ENCODE measurements around the gene TMPRSS2.

DNA sequence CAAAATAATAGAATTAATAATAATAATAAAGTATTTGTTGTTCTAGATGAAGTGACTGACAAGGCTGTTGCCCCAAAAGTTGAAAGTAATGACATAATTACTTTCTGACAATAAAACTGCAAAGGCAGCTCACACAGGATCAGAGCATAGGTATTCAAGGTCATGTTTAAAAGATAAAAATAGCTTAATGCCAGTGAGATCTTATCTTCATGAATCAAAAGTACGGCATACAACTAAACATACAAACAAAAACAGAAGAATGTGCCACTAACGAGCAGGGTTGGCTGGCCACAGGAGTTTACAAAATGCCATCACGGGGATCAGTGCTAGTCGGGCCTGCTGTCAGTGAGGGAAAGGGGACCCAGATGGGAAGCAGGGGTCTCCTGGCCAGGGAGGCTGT, 22.4 kb upstream of the TMPRSS2 start:
- TF ChIP-seq, protein P1, sequence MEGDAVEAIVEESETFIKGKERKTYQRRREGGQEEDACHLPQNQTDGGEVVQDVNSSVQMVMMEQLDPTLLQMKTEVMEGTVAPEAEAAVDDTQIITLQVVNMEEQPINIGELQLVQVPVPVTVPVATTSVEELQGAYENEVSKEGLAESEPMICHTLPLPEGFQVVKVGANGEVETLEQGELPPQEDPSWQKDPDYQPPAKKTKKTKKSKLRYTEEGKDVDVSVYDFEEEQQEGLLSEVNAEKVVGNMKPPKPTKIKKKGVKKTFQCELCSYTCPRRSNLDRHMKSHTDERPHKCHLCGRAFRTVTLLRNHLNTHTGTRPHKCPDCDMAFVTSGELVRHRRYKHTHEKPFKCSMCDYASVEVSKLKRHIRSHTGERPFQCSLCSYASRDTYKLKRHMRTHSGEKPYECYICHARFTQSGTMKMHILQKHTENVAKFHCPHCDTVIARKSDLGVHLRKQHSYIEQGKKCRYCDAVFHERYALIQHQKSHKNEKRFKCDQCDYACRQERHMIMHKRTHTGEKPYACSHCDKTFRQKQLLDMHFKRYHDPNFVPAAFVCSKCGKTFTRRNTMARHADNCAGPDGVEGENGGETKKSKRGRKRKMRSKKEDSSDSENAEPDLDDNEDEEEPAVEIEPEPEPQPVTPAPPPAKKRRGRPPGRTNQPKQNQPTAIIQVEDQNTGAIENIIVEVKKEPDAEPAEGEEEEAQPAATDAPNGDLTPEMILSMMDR (IDR thresholded peaks at IDR 0.05): no peak
- TF ChIP-seq POLR2A (IDR thresholded peaks at IDR 0.05): no peak

Data from heart left ventricle (tissue), 13 donors.